MM.1S (cell line): ENCODE measurements around the gene OR9G1.

Source experiments
- DNase-seq: peaks from one replicate; pipeline ENCODE4 v3.0.0-alpha.2; 2015
- H2AFZ ChIP-seq: fragments of 300-600 bp; sonication (generic); 2 replicates; pipeline ENCODE4 v1.6.0; 2016; ENCODE audit warnings: antibody characterized with exemption, low read length
- H3F3A ChIP-seq: fragments of 300-600 bp; sonication (generic); 2 replicates; pipeline ENCODE4 v1.6.1; 2016; ENCODE audit warnings: mild to moderate bottlenecking, antibody characterized with exemption, low read length, moderate library complexity, mixed read lengths; ENCODE audit not compliant: insufficient read depth
- H3K27ac ChIP-seq: fragments of 300-600 bp; sonication (generic); 2 replicates; pipeline ENCODE4 v1.5.1; 2016; ENCODE audit warnings: mild to moderate bottlenecking, low read length
- H3K27me3 ChIP-seq: fragments of 300-600 bp; sonication (generic); replicated peaks from 2 replicates; pipeline ENCODE4 v1.6.0; 2016; ENCODE audit warnings: low read length; ENCODE audit not compliant: insufficient read depth
- H3K36me3 ChIP-seq: fragments of 300-600 bp; sonication (generic); replicated peaks from 2 replicates; pipeline ENCODE4 v1.6.1; 2016; ENCODE audit warnings: mild to moderate bottlenecking, low read length, mixed read lengths; ENCODE audit not compliant: insufficient read depth
- H3K4me1 ChIP-seq: fragments of 300-600 bp; sonication (generic); 2 replicates; pipeline ENCODE4 v1.6.1; 2016; ENCODE audit warnings: low read length, mixed read lengths
- H3K4me2 ChIP-seq: fragments of 300-600 bp; sonication (generic); 2 replicates; pipeline ENCODE4 v1.6.0; 2016; ENCODE audit warnings: low read depth, low read length
- H3K4me3 ChIP-seq: fragments of 300-600 bp; sonication (generic); 2 replicates; pipeline ENCODE4 v1.5.1; 2016; ENCODE audit warnings: low read length, mixed read lengths
- H3K79me2 ChIP-seq: fragments of 300-600 bp; sonication (generic); 2 replicates; pipeline ENCODE4 v1.6.1; 2016; ENCODE audit warnings: mixed run types, low read length, mixed read lengths
- H3K9ac ChIP-seq: fragments of 300-600 bp; sonication (generic); 2 replicates; pipeline ENCODE4 v1.6.1; 2016; ENCODE audit warnings: low read length, mixed read lengths
- H3K9me2 ChIP-seq: fragments of 300-600 bp; sonication (generic); replicated peaks from 2 replicates; pipeline ENCODE4 v1.6.1; 2016; ENCODE audit warnings: mild to moderate bottlenecking, low read length, mixed read lengths; ENCODE audit not compliant: insufficient read depth
- H3K9me3 ChIP-seq: fragments of 300-600 bp; sonication (generic); replicated peaks from 2 replicates; pipeline ENCODE4 v1.6.1; 2016; ENCODE audit warnings: mild to moderate bottlenecking, low read length, mixed read lengths; ENCODE audit not compliant: insufficient read depth
- H4K20me1 ChIP-seq: fragments of 300-600 bp; sonication (generic); 2 replicates; pipeline ENCODE4 v1.6.1; 2016; ENCODE audit warnings: mild to moderate bottlenecking, low read length, moderate library complexity, mixed read lengths; ENCODE audit not compliant: insufficient read depth
- CTCF ChIP-seq: fragments of 300-600 bp; sonication (generic); IDR thresholded peaks from 2 replicates; pipeline ENCODE4 v1.5.1; 2016; ENCODE audit warnings: antibody characterized with exemption, low read length, mixed read lengths
- EZH2 ChIP-seq: fragments of 300-600 bp; sonication (generic); optimal IDR thresholded peaks from 2 replicates; pipeline ENCODE3; 2017; ENCODE audit warnings: low read depth, mild to moderate bottlenecking, antibody characterized with exemption, low read length, mixed read lengths
- EZH2phosphoT487 ChIP-seq: fragments of 300-600 bp; sonication (generic); IDR thresholded peaks from 2 replicates; pipeline ENCODE4 v1.6.1; 2018; ENCODE audit warnings: antibody characterized with exemption, low read length

OR9G1 gene

GRCh38 chr11:56706486-56706885 is 7.6 kb downstream of the OR9G1 start:
- Histone ChIP-seq H3K9ac (no peak overlapping the region), H3K27me3 (no peaks in the 10 kb centered on the region), H3K9me3 (no peaks in the 10 kb centered on the region), H3K9me2 (no peaks in the 10 kb centered on the region), H3F3A (no peaks in the 10 kb centered on the region), H2AFZ (no peak overlapping the region), H3K4me2 (no peak overlapping the region), H3K79me2 (no peaks in the 10 kb centered on the region), H3K4me1 (no peaks in the 10 kb centered on the region), H4K20me1 (no peaks in the 10 kb centered on the region), H3K27ac (no peak overlapping the region), H3K4me3 (no peak overlapping the region), H3K36me3 (no peaks in the 10 kb centered on the region)
- DNase-seq: no peak
- no peak for TF ChIP-seq CTCF
- no peak for TF ChIP-seq EZH2phosphoT487
- TF ChIP-seq EZH2: no peak

- Histone ChIP-seq H3K4me2 (no peak overlapping the region), H3K36me3 (no peaks in the 10 kb centered on the region), H3K9me3 (no peaks in the 10 kb centered on the region), H3K79me2 (no peaks in the 10 kb centered on the region), H3K4me1 (no peaks in the 10 kb centered on the region), H3K27me3 (no peaks in the 10 kb centered on the region), H3K4me3 (no peak overlapping the region), H4K20me1 (no peaks in the 10 kb centered on the region), H3F3A (no peaks in the 10 kb centered on the region), H3K27ac (no peak overlapping the region), H3K9me2 (no peaks in the 10 kb centered on the region), H2AFZ (no peak overlapping the region), H3K9ac (no peak overlapping the region)
- DNase-seq: no peak
- TF ChIP-seq EZH2phosphoT487: no peak
- no peak for TF ChIP-seq CTCF
- TF ChIP-seq EZH2: no peak
Observed at GRCh38 chr11:56714206-56714605, 15.3 kb downstream of the OR9G1 start.

- no peak overlapping the region for H3K4me3 ChIP-seq
- no peaks in the 10 kb centered on the region for H3K9me3 ChIP-seq
- H3K4me1 ChIP-seq: no peaks in the 10 kb centered on the region
- TF ChIP-seq CTCF (no peak), EZH2phosphoT487 (no peak), EZH2 (no peak)
- no peaks in the 10 kb centered on the region for H3K9me2 ChIP-seq
- no peaks in the 10 kb centered on the region for H3K27me3 ChIP-seq
- H3K9ac ChIP-seq: no peak overlapping the region
- no peaks in the 10 kb centered on the region for H3K79me2 ChIP-seq
- H3K27ac ChIP-seq: no peak overlapping the region
- H4K20me1 ChIP-seq: no peaks in the 10 kb centered on the region
- no peak overlapping the region for H2AFZ ChIP-seq
- no peaks in the 10 kb centered on the region for H3F3A ChIP-seq
- H3K36me3 ChIP-seq: no peaks in the 10 kb centered on the region
- no peak for DNase-seq
- no peak overlapping the region for H3K4me2 ChIP-seq
Observed at GRCh38 chr11:56716379-56716854, 17.5 kb downstream of the OR9G1 start.

- Histone ChIP-seq H3K9ac (no peak overlapping the region), H3K4me3 (no peak overlapping the region), H4K20me1 (no peaks in the 10 kb centered on the region), H3K27ac (no peak overlapping the region), H3K9me2 (no peaks in the 10 kb centered on the region), H3K9me3 (no peaks in the 10 kb centered on the region), H3K79me2 (no peaks in the 10 kb centered on the region), H3K27me3 (no peaks in the 10 kb centered on the region), H3K36me3 (no peaks in the 10 kb centered on the region), H2AFZ (no peak overlapping the region), H3K4me1 (no peaks in the 10 kb centered on the region), H3F3A (no peaks in the 10 kb centered on the region), H3K4me2 (no peak overlapping the region)
- TF ChIP-seq EZH2phosphoT487 (no peak), EZH2 (no peak), CTCF (no peak)
- no peak for DNase-seq
Observed at GRCh38 chr11:56720513-56720912, 21.6 kb downstream of the OR9G1 start.
